C4-2B (cell line): ENCODE data around the gene ABCA5.

Source experiments
- CTCF ChIP-seq: fragments of 450-650 bp; conservative IDR thresholded peaks from 2 replicates; pipeline ENCODE4 v1.5.1; 2017; ENCODE audit warnings: mild to moderate bottlenecking
- ZFX ChIP-seq: fragments of 450-650 bp; IDR thresholded peaks from 2 replicates; pipeline ENCODE4 v1.6.1; 2017

GRCh38 chr17:69331756-69332155 lies 4.8 kb upstream of the ABCA5 start:
- TF ChIP-seq CTCF, result no peak
- TF ChIP-seq ZFX, result no peak
